PC-3 (cell line): ENCODE measurements around the gene NFXL1.

Source experiments
- EZH2 ChIP-seq: fragments of 300-600 bp; sonication (generic); IDR thresholded peaks from one replicate; pipeline ENCODE4 v1.6.1; 2017; ENCODE audit warnings: antibody characterized with exemption, mild to moderate bottlenecking, low read length; ENCODE audit not compliant: unreplicated experiment
- TF ChIP-seq, protein P1 (sequence below): fragments of 300-600 bp; sonication (generic); conservative IDR thresholded peaks from 2 replicates; pipeline ENCODE4 v1.5.1; 2017; ENCODE audit warnings: antibody characterized with exemption, low read depth, mild to moderate bottlenecking, low read length

DNA sequence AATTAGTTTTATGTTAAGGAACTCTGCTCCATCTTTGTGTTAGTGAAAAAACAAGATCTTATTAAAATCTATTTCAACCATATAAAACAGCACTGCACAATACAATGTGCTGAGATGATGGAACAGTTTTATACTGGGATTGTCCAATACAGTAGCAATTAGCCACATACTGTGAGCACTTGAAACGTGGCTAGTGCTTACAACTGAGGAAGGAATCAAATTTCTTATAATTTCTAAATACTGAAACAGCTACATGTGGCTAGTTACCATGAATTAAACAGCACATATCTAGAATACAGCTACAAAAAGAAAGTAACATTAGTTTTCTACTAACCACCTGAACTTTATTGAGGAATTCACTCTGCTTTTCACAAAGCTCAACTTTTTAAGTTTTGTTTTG is 14.7 kb downstream of the NFXL1 start:
- TF ChIP-seq, protein P1, sequence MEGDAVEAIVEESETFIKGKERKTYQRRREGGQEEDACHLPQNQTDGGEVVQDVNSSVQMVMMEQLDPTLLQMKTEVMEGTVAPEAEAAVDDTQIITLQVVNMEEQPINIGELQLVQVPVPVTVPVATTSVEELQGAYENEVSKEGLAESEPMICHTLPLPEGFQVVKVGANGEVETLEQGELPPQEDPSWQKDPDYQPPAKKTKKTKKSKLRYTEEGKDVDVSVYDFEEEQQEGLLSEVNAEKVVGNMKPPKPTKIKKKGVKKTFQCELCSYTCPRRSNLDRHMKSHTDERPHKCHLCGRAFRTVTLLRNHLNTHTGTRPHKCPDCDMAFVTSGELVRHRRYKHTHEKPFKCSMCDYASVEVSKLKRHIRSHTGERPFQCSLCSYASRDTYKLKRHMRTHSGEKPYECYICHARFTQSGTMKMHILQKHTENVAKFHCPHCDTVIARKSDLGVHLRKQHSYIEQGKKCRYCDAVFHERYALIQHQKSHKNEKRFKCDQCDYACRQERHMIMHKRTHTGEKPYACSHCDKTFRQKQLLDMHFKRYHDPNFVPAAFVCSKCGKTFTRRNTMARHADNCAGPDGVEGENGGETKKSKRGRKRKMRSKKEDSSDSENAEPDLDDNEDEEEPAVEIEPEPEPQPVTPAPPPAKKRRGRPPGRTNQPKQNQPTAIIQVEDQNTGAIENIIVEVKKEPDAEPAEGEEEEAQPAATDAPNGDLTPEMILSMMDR, result no peak
- TF ChIP-seq EZH2, result no peak
